Activated T-cell treated with anti-CD3 and anti-CD28 coated beads for 48 hours (primary cell): ENCODE results near the gene LAMC1.

Experiments
- DNase-seq: peaks from one replicate; pipeline ENCODE4 v3.0.0-alpha.2; 2020; ENCODE audit warnings: low read depth

LAMC1 gene

DNA sequence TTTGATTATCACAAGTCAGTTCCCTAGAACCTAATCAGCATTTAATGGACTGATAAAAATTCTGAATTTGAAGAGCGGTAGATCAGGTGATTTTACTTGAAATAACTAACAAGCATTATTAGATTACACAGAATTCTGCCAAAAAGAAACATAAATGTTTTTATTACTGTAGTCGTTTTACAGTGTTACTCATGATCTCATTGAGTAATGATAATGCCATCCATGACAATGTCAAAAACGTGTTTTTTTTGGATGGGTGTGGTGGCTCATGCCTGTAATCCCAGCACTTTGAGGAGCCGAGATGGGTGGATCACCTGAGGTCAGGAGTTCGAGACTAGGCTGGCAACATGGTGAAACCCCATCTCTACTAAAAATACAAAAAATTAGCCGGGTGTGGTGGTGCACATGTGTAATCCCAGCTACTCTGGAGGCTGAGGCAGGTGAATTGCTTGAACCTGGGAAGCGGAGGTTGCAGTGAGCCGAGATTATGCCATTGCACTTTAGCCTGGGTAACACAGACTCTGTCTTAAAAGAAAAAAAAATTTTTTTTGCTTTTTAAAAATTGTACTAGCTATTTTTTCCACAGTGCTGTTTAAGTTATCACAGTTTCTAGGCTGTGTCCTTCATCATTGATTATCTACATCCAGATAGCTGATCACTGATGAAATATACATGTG lies 56.6 kb downstream of the LAMC1 start:
- DNase-seq = no peak

DNA sequence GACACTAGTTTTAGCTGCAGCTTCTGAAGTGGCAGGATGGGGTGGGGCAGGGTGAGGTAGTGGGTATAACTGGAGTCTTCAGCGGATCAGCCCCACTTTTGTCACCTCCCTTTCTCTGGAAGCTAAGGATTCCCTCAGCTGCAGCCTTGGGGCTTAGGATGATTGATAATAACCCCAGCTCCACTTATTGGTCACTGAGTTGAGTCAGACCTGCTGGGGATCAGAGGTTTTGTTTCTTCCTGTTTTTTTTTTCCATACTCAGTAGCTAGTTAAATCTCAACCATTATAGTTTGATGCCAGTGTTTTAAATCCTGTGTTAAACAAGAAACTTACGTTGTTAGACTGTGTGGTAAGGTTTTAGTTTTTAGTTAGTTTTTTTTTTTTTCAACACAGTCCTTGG lies 57.2 kb downstream of the LAMC1 start:
- DNase-seq = no peak

DNA sequence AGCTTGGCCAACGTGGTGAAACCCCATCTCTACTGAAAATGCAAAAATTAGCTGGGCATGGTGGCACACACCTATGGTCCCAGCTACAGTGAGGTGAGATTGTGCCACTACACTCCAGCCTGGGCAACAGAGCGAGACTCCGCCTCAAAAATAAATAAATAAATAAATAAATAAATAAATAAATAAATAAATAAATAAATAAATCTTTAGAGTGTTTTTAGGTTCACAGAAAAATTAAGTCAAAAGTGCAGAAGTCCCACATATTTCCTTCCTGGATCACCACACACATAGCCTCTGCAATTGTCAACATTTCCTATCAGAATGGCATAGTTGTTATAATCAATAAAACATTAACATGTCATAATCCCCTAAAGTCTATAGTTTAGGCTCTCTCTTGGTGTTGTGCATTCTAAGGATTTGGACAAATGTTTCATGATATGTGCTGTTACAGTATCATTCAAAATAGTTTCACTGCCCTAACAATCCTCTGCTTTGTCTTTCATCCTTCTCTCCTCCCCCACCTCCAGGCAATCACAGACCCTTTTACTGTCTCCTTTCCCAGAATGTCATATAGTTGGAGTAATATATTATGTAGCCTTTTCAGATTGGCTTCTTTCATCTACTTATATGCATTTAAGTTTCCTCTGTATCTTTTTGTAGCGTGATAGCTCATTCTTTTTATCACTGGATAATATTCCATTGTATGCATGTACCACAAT lies 58.3 kb downstream of the LAMC1 start:
- DNase-seq = no peak

DNA sequence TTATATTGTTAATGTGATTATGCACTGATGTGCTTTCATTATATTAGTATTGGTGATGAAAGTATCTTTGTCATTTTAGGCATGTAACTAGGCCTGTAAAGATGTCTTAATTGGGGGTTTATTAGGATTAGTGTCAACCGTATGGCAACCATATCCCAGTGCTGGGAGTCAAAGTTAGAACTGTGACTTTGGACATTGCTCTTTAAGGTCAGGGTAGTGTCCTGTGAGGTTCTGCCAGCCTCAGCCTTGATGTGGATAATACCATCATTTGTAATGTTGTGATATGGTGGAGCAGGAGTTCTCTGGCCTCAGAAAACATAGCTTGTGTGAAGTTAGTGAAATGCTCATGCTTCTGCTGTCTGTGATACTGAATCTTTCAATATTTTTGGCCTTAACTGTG lies 59.4 kb downstream of the LAMC1 start:
- DNase-seq = no peak

DNA sequence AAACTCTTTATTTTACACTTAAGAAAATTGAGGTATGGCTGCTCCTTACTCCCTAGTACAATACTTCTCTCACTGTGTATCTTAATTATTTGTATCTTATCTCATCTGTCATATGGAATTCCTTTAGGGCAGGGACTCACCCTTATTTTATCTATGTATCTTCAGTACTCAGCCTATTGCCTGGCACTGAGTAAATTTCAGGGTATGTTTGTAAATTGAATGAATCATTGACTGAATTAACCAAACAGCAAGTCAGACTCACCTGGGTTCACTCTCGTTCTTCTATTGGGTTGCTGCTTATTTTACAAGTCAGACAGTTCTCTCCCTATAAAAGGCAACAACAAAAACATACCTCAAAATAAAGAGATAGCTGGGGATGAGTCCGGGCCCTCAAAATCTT lies 63.8 kb downstream of the LAMC1 start:
- DNase-seq = no peak

DNA sequence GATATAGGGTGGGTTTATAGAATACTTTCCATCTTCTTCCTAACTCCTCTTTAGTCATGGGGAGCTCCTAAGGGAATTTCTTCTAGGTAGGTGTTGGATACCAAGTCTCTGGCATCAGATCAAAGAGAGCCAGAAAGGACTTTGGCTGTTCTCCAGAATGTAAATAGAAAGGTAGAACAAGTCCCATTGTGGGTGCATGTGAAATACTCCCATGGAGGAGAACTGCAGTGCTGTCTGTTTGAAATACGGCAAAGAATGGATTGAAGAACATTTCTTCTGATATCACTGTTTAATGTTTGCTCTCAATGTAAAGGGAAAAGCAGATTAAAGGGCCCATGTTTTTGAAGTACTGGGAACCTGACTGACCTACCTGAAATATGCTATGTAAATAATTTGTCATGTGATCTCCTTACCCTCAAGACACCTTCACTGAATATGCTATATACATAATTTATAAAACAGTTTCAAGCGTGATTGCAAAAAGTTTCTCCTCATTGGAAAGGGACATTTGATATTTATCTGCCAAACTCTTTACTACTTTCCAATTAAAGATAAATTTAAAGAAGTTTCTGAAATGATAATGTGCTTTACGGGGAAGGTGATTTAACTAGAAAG lies 65.9 kb downstream of the LAMC1 start:
- DNase-seq = no peak

DNA sequence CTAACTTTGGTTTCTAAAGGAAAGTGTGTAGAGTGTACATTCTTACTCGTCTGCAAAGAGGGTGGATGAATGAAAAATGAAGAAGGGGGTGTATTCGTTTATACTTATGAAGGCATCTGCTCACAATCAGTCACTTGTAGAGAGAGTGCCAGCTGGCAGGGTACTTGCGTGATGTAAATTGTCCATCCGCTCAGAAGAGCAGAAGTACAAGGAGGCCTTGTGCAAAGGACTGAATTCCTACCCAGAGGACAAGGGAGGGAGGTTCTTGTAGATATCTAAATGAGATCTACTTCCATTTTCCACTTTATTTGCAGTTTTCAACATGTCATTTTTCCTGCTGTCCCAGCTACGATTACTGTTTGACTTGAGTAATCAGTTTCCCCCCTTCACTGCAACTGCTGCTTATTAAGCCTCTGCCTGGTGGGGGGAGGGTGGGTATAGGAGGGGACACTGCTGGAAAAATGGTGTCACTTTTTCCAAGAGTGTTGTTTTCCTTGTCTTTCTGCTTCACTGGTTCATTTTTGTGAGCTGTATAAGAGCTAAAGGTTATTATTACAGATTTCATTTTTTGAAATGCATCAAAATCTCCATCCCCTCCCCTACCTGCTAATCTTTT lies 67.3 kb downstream of the LAMC1 start:
- DNase-seq = no peak

DNA sequence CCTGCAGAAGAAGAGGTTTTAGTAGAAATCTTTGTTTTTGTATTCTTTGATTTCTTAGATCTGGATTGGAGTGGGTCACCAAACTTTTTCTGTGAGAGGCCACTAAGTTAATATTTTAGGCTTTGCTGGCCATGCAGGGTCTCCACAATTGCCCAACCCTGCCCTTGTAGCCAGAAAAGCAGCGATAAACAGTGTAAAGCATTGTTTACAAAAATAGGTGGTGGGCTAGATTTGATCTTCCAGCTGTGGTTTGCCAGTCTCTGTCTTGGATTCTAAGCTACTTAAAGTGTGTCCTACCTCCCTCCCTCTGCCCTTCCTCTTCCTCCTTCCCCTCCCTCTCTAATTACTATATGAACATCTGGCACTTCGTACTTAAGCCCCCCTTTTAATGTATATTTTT lies 68.0 kb downstream of the LAMC1 start:
- no peak for DNase-seq

DNA sequence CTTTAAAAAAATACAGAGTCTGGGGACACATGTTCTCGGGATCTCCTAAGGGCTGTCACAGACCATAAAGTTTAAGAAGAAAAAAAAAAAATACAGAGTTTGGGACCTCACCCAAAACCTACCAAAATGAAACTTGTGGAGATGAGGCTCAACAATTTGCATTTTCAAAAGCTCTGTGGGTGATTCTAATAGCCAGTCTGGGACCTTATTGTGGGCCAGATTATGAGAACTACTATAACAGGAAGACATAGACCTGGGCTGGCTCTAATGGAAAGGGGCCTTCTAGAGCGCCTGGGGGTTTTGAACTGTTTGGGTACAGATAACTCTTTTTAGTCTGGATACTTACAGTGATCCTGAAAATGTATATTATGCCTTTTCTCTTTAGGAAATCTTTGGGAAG lies 69.1 kb downstream of the LAMC1 start:
- no peak for DNase-seq

DNA sequence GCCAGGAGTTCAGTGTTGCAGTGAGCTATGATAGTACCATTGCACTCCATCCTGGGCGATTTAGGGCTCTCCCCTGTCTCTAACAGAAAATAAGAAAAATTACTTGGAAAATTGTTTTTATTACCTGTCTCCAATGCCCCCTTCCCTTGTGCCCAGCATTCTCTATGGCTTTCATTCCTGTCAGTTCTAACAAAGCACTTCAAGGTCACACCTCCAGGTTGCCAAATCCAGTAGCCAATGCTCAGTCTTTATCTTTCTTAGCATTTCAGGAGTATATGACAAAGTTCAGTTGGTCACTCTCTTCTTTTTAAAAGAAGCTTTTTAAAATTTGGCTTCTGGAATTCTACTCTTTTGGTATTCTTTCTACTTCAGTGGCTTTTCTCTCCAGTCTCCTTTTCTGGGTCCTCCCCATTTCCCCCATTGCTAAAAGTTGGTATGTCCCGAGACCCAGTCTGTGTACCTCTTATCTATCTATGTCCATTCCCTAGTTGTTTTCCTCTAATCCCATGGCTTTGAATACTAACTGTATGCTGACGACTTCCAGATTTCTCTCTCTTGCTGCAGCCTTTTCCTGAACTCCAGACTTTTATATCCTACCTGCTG lies 69.9 kb downstream of the LAMC1 start:
- DNase-seq = no peak

DNA sequence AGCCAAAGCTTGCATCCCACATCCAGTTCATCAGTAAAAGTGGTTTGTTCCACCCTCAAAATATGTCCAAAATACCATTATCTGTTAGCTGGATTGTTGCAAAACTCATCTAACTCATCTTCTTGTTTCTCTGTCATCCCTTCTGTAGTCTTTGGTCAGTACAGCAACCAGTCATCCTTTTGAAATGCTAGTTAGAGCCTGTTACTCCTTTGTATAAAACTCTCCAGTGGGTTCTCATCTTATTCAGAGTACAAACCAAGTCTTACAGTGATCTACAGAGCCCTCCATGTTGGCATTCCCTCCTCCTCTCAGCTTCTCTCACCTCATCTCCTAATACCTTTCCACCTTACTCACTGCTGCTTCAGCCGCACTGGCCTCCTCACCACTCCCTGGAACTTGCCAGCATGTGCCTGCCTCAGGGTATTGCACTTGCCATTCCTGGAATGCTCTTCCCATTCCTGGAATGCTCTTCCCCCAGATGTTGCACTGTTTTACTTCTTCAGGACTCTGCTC lies 70.6 kb downstream of the LAMC1 start:
- no peak for DNase-seq

DNA sequence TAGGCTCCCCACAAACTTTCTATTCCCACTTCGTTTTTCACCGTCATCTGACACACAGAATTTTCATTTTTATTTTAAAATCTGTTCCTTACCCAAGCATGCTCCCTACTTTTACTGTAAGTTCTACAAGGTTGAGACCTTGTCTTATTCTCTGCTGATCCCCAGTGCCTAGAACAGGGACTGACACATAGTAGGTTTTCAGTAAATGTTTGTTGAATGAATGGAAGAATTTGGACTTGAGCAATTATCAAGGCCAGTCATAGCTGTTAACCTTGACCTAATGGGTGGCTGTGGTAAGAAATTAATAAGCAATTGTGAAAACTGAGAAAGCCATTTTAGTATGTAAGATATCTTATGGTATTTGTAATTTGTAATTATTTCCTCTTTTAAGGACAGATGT lies 71.1 kb downstream of the LAMC1 start:
- no peak for DNase-seq

DNA sequence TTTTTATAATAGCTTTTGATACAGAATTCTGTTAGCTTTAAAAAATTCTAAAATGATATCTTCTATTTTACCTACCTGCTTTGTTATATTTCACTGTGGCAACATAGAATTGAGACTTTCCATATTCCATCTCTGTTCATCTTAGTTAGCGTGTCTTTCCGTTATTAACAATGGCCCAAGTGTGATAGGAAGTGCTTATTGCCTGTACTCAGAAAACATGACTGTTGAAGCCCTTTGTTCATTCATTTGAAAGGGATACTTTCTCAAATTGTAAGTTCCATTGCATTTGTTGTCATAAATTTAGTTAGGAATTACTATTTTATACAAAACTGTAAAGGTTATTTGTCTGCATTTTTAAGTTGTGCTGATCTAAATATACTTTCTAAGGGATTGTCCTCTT lies 73.1 kb downstream of the LAMC1 start:
- no peak for DNase-seq

DNA sequence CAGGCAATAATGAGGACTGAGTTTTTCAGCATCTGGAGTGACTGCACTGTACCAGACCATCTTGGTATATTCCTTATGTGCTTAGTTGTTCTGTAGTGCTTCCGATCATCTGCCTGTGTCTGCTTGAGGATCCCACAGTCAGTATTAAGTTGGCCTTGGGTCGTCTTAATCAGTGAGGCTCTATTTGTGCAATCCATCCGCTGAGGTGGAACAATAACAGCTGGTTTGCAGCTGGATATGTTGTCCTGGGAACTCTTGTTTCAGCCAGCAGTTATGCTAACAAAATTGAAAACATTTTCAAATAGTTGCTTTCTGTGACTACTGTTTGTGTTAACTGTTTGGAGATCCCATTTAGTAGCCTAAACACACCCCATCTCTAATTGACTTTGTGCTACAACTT lies 73.7 kb downstream of the LAMC1 start:
- no peak for DNase-seq

DNA sequence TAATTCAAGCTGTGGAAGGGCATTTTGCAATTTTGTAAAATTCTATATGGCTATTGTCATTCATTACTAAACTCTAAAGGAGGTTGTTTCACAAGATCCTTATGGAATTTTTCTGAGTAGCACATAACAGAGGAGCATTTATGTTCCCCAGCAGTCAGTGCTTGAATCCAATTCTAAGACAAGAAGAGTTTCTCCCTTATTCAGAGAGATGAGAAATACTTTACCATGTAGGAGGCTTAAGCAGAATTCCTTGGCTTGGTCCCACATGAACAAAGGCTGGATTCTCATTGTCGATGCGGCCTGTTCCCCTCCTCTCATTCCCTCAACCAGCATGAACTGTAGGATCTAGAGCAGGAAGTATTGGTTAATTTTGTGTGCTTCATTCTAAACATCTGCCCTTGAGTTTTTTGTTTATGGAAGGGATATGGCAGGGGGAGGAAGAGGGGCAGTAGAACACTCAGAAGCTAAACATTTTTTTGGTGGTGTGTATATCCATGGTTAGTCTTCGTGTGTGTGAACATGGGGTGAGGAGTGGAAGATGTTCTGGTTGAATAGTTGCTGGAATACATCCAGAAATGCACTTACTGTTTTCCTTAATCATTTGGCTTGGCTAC lies 74.3 kb downstream of the LAMC1 start:
- DNase-seq = no peak

DNA sequence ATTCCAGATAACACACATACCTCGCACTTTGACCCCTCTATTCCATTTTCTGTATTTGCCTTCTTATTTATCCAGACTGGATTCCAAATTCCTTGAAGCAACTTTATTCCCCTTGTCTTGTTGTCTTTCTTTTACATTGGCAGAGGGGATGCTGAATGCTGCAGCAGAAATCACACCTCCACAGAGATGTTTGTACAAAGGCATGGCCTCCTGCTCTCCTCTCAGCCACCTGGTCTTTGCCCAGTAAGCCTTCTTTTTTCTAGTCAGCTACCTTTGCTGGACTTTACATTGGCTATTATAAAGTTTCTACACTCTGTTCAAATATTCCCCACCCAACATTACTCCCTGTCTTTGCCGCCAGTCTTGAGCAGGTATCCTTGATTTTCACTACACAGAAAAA lies 75.1 kb downstream of the LAMC1 start:
- no peak for DNase-seq

DNA sequence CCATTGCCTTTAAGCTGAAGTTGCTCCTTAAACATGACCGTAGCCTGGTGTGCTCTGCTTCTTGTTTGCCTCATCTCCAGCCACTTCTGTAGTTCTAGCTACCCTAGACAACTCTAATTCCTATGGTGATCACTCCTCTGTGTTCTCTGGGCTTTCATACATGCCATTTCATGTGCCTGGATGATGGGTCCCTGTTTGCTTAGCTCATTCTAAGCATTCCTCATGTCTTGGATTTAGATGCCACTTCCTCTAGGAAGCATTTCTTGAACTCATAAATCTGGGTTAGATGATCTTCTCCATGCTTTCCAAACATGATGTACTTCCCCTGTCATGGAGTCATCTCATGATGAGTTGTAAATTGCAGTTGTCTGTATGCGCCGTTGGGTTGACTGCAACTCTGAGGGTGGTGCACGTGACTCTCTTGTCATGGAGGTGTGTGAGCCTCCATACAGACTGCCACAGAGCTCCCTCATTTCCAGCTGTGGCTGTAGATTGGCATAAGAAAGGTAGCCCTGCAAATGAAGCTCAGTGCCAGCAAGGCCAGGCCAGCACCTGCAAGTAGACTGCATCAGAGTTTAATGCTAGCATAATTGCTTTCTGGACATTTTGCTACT lies 77.2 kb downstream of the LAMC1 start:
- no peak for DNase-seq

DNA sequence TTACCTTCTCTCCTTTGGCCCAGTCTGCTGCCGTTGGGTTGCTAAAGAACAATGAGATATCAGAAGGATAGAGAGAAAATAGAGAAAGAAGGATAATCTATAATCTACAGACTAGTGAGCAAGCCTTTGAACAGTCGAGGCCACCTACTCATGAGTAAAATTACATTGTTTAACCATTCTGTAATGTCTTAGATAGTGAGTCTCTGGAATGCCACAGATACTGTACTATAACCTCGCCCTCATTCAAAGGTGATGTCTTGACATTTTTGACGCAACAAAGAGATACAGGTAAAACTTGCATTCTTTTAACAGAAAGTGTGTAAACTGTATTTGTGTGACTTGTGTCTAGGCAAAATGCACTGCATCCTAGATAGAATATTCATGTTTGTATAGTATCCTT lies 77.9 kb downstream of the LAMC1 start:
- no peak for DNase-seq

DNA sequence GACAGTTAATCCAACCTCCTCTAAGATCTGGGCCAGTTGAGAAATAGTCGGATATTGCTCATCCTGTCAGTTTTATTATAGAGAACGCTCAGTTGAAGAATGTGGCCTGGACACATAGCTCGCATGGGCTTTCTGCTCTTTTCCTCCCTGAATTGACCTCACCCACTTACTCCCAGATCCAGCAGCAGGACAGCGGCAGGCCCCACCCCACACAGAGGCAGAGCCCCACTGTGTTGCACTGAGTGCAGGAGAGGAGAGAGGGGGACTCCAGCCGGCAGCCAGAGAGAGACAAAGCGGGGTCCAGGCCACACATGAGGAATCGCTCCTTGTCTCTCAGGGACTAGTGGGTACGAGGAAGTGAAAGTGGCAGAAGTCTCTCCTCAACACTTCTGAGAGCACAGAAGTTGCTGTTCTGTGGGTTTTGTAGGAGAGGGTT lies 78.6 kb downstream of the LAMC1 start:
- no peak for DNase-seq

DNA sequence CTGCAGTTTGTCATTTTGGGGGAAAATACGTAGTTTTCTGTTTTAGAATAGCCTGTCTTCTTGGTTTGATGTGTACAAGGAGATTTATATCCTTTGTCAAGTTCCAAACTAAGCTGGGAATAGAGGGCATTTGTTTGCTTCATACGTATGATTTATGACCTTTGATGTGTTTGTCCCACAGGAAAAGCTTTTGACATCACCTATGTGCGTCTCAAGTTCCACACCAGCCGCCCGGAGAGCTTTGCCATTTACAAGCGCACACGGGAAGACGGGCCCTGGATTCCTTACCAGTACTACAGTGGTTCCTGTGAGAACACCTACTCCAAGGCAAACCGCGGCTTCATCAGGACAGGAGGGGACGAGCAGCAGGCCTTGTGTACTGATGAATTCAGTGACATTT lies 79.9 kb downstream of the LAMC1 start:
- no peak for DNase-seq

DNA sequence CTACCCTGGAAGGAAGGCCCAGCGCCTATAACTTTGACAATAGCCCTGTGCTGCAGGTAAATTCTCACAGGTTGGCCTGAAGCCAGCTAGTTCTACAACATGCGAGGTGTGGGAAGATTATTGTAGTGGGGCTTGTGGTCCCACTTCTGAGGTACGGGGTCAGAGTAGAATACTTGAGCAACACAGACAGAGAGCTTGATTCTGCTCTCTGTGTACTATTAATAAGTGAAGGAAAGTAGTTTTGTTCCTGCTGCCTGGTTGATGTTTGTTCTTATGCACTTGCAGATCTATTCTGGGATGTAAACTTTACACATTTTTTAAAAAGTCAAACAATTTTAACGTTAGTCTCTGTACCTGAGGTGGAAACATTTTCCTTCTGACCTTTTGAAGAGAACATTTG lies 80.4 kb downstream of the LAMC1 start:
- no peak for DNase-seq

DNA sequence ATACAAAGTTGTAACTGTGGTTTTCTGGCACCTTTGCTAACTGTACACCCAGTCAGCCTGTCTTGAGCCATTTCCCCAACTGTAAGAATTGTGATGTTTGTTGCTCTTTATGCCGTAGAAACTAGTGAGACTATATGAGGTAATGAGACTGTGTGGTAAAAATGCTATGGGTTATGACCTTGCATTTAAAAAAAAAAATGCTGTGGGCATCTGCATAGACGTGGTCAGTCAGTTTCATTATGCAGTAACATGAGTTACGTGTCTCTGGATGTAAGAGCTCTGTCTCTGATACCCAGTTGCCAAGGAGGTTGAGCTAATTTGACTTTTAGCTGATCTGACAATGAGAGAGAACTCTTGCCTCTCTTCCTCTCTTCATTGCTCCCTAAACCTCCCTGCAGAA lies 82.2 kb downstream of the LAMC1 start:
- DNase-seq = no peak
